Fibroblast of gingiva (primary cell): Measurements from ENCODE around the gene FOXI1.
"Not testable (repeated sequence)": the region's sequence is repeated elsewhere in the genome, so short reads cannot be mapped to it uniquely, and the experiment has no call there.

Experiments used
- DNase-seq: peaks from one replicate; pipeline ENCODE4 v3.0.0-alpha.2; 2011; ENCODE audit warnings: low read depth

The FOXI1 gene

GRCh38 chr5:170092455-170093101, 13.1 kb upstream of the FOXI1 start:
- DNase-seq: no peak

GRCh38 chr5:170094329-170094728, 11.4 kb upstream of the FOXI1 start:
- not testable (repeated sequence) for DNase-seq

DNA sequence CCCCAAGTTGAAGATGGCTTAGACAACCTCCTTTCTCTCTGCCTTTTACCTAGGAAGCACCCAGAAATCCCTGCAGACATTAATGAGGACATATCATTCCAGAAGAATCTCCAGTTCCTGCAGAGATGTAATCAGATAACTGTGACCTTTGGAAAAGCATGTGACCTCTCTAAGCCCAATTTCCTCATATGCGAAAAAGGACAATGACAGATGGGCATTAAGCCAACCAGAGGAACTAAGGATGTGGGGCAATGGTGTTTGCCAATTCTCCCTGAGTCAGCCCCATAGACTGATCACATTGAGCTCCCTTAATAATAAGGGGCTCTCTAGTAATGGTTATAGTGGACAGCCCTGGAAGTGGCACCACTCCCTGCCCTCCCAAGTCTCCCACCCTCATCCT, 10.1 kb upstream of the FOXI1 start:
- DNase-seq: peak; percentile 2

DNA sequence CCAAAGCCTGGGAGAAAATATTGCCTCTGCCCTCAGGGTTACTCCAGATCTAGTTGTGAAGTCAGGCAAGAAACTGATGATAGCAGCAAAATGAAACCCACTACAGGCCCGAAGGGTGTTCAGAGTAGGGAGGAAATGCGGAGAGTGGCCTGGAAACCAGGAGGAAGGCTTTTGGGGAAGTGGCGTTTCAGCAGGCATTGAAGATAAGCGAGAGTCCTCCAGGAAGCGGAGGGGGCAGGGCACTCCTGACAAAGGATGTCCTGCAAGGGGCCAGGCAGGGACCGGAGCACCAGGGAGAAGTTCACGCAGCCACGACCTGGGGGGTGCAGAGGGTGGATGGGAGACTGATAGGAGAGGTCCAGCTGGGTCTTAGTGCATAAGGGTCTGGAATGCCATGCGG, 7.8 kb upstream of the FOXI1 start:
- no peak for DNase-seq

DNA sequence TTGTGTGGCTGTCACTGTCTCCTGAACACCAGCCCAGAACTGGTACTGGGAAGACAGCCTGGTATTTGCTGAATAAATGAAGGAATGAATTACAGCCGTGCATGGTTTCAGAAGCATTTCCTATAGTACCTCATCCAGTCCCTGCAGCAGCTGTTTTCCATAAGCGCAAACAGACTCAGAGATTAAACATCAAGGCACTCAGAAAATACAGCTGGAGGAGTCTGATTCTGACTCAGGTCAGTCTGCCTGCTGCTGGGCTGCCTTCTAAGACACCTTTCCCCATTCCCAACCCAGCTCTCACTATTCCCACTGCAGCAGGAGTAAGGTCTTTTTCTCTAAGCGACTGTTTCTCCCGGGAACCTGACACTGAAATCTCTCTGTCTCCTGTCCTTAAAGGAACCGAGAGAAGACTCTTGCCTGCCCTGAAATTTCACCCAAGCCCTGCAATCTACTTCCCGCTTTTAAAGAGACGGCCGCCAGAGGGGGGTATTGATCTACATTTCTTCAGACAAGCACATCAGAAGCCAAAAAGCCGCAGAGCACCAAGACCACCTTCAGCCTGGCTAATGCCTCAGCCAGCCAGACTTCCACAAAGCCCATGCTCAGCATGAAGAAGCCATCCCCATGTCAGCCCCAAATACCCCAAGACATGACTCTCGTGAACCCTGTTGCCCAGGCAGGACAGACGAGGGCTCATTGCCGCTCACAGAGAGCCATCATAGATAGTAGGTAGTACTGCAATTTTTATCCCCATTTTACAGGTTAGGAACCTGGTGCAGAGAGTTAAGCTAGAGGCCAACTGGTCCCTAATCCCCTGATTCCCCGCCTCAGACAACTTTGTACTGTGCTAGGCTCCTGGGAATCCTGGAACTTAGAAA, 5.4 kb upstream of the FOXI1 start:
- DNase-seq: peak; percentile 67

GRCh38 chr5:170103447-170103846, 2.2 kb upstream of the FOXI1 start:
- DNase-seq: no peak

GRCh38 chr5:170104299-170104698, 1.4 kb upstream of the FOXI1 start:
- DNase-seq: no peak

- DNase-seq: no peak
Measured at GRCh38 chr5:170104710-170105109, 987 bp upstream of the FOXI1 start.

- DNase-seq: no peak
Measured at GRCh38 chr5:170107674-170108073, 2.0 kb downstream of the FOXI1 start.

- no peak for DNase-seq
Measured at GRCh38 chr5:170108266-170108785, 2.6 kb downstream of the FOXI1 start.

DNA sequence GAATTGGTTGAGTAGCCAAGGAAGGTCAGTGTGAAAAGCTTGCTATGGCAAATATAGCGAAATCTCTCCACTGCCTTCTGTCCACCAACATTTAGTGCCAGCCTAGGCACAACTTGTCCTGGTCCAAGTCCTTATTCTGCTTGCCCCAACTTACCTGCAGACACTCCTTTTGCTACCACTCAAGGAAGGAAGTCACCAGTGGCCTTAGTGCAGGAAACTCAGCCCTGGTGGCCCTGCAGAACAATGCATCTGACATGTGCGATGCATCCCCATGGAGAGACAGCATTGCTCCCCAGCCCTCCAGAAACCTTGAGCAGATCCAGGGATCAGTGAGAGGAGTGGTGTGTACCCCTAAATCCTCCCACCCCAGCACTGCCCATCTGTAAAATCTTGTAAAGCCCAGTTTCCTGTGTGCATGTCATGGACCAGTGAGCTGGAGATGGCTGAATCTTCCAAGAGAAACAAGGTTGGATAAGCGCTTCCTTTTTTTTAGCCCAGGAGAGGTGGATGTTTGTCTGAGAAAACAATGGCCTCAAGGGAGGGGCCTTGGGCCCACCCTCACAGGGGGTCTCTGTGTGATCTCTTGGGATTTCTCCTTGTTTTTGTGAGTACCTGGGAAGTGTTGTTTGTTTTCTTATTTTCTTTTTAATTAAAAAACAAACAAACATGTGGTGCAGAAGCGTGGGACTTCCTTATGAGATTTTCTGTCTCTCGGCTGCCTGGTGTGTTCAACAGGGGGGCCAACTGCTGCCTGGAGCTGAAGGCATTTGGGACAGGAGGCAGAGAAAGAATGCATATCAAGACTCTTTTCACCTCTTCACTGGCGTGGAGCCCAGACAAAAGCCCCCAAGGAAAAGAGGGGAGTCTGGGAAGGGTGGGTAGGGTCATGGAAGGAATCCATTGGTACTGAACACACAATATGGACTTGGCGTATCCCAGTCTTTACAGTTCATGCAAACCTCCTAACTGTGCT, 3.6 kb downstream of the FOXI1 start:
- no peak for DNase-seq

DNA sequence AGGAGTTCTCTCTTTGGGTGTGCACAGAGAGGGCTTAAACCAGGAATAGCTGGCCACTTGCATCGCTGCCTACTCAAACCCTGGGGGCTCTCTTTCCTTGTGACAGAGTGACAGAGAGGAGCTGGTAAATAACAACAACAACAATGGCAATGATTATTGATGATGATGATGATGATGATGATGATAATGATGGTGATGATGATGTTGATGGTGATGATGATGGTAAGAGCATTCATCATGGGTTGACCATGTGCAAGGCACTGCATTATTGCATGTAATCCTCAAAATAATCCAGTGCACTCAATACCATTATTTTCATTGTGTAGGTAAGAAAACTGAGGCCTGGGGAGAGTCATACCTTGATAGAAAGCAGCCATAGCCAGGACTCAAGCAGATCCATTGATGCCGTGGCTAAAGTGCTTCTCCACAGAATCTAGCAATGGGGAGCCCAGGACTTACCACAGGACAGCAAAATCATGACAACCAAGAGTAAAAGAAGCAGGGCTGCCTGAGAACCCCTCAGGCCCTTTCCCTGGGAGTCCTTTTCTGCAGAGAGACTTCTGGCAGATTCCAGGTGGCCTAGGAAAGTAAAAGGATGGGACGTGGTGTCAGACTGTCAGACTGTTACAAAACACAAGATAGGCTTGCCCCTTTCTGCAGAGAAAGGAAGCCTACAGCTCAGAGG, 4.8 kb downstream of the FOXI1 start:
- no peak for DNase-seq

DNA sequence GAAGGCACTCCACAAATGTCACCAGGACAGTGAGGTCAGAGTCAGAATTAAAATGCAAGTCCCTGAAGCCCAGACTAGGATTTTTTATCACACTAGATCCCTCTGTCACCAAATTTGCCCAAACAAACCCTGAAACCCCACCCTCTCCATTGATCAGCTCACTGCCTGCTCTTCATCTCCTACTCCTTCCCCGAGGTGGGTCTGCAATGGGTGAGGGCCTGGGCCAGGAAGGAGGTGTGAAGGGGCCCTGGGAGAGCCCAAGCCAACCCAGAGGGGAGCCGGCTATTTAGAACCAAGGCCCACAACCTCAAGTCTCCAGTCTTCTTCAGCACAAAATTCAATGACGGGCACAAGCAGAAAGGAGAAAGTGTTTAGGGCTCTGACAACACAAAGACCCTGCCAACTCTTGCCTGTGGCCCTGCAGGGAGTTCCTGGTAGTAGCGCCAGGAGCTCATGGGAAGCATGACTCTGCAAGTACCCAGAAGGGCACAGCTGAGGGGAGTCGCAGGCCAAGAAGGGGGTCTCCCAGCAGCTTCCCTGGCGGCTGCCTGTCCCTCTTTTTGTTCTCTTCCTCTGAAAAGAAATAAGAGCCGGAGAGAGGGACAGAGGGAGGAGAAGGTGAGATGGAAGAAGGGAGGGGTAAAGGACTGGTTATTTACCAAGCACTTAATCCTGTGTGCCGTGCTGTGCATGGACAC, 5.5 kb downstream of the FOXI1 start:
- DNase-seq: no peak

GRCh38 chr5:170112876-170113521, 7.3 kb downstream of the FOXI1 start:
- DNase-seq: no peak

- no peak for DNase-seq
Measured at GRCh38 chr5:170113522-170113900, 7.8 kb downstream of the FOXI1 start.

GRCh38 chr5:170114271-170114670, 8.6 kb downstream of the FOXI1 start:
- DNase-seq: no peak

DNA sequence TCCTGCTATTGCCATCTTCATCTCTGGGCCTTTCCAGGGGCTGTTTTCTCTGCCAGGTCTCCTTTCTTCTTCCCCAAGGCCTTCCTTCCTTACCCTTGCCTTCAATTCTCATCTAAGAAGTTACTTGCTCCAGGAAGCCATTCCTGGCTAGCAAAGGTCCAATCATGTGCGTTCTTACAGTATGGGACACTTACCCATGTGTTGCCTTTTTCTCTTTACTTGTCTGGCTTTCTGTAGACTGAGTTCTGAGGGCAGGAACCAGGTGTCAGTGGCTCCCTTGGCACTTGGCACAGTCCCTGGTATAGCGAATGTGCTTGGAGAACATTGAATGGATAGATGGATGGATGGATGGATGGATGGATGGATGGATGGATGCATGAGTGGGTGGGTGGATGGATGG, 10.2 kb downstream of the FOXI1 start:
- no peak for DNase-seq

- DNase-seq: no peak
Measured at GRCh38 chr5:170117736-170118135, 12.0 kb downstream of the FOXI1 start.

- peak; percentile 95 for DNase-seq
Measured at GRCh38 chr5:170120576-170120975, 14.9 kb downstream of the FOXI1 start.

- DNase-seq: peak; percentile 23
Measured at GRCh38 chr5:170121321-170121720, 15.6 kb downstream of the FOXI1 start.
